Neural progenitor cell (in vitro differentiated cells): ENCODE measurements around the gene SURF2. TPM values are rescaled to one million over a fixed set of nuclear protein-coding genes. Genes with fewer than 3 reads are reported as not detected.
"Not testable (repeated sequence)": the region's sequence is repeated elsewhere in the genome, so short reads cannot be mapped to it uniquely, and the experiment has no call there.

ENCODE experiments used
- DNase-seq: peaks from one replicate; pipeline ENCODE4 v3.0.0-alpha.2; 2016; ENCODE audit warnings: low spot score
- H2AFZ ChIP-seq: fragments of 200-600 bp; sonication (generic); replicated peaks from 2 replicates; pipeline ENCODE4 v1.6.1; 2016; ENCODE audit warnings: antibody characterized with exemption
- H3F3A ChIP-seq: fragments of 200-600 bp; sonication (generic); 2 replicates; pipeline ENCODE4 v1.6.1; 2016; ENCODE audit warnings: antibody characterized with exemption, low read depth
- H3K27ac ChIP-seq: fragments of 200-600 bp; sonication (generic); 2 replicates; pipeline ENCODE4 v1.5.1; 2016; ENCODE audit warnings: mild to moderate bottlenecking
- H3K27me3 ChIP-seq: fragments of 200-600 bp; sonication (generic); 2 replicates; pipeline ENCODE4 v1.6.1; 2016; ENCODE audit warnings: mild to moderate bottlenecking, moderate library complexity
- H3K36me3 ChIP-seq: fragments of 200-600 bp; sonication (generic); 2 replicates; pipeline ENCODE4 v1.5.1; 2016
- H3K4me1 ChIP-seq: fragments of 200-600 bp; sonication (generic); 2 replicates; pipeline ENCODE4 v1.6.1; 2016; ENCODE audit warnings: mixed run types
- H3K4me2 ChIP-seq: fragments of 200-600 bp; sonication (generic); 2 replicates; pipeline ENCODE4 v1.6.1; 2016
- H3K4me3 ChIP-seq: fragments of 200-600 bp; sonication (generic); 2 replicates; pipeline ENCODE4 v1.5.1; 2016
- H3K79me2 ChIP-seq: fragments of 200-600 bp; sonication (generic); 2 replicates; pipeline ENCODE4 v1.6.1; 2016; ENCODE audit warnings: low read depth
- H3K9ac ChIP-seq: fragments of 200-600 bp; sonication (generic); 2 replicates; pipeline ENCODE4 v1.6.1; 2016
- H3K9me3 ChIP-seq: fragments of 200-600 bp; sonication (generic); 2 replicates; pipeline ENCODE4 v1.5.1; 2016; ENCODE audit warnings: low read depth
- H4K20me1 ChIP-seq: fragments of 200-600 bp; sonication (generic); 2 replicates; pipeline ENCODE4 v1.6.1; 2016; ENCODE audit warnings: low read depth
- H3K27ac Mint-ChIP-seq: 3 replicates; pipeline ENCODE4 v1.8.0; 2021; ENCODE audit warnings: mixed read lengths
- H3K27me3 Mint-ChIP-seq: 2 replicates; pipeline ENCODE4 v1.8.0; 2022; ENCODE audit warnings: low read depth, mild to moderate bottlenecking, inconsistent platforms, moderate library complexity, mixed read lengths; ENCODE audit not compliant: insufficient read depth
- H3K36me3 Mint-ChIP-seq: 3 replicates; pipeline ENCODE4 v1.8.0; 2021; ENCODE audit warnings: mixed read lengths
- H3K4me1 Mint-ChIP-seq: 3 replicates; pipeline ENCODE4 v1.8.0; 2021; ENCODE audit warnings: mixed read lengths
- H3K4me3 Mint-ChIP-seq: 3 replicates; pipeline ENCODE4 v1.8.0; 2021; ENCODE audit warnings: mild to moderate bottlenecking, moderate library complexity, mixed read lengths
- H3K9me3 Mint-ChIP-seq: 3 replicates; pipeline ENCODE4 v1.8.0; 2020; ENCODE audit warnings: mixed read lengths
- CTCF ChIP-seq: fragments of 200-600 bp; sonication (generic); IDR thresholded peaks from 2 replicates; pipeline ENCODE4 v1.5.1; 2017; ENCODE audit warnings: antibody characterized with exemption, mild to moderate bottlenecking
- EZH2 ChIP-seq: fragments of 200-600 bp; sonication (generic); IDR thresholded peaks from 2 replicates; pipeline ENCODE4 v1.6.1; 2017; ENCODE audit warnings: antibody characterized with exemption, mild to moderate bottlenecking, moderate library complexity
- EZH2phosphoT487 ChIP-seq: fragments of 200-600 bp; sonication (generic); IDR thresholded peaks from 2 replicates; pipeline ENCODE4 v1.6.1; 2017; ENCODE audit warnings: antibody characterized with exemption
- total RNA-seq: library from RNA; depleted of rRNA; stranded (reverse); fragments of >200 nt; gene quantifications from 2 replicates; pipeline ENCODE4 v1.2.3, GENCODE V29; 2015; ENCODE audit warnings: low replicate concordance

Gene SURF2
- total RNA-seq, 1 donor from 2014 or later, result 16.0 TPM

- Histone ChIP-seq H3F3A (no peaks in the 10 kb centered on the region), H3K9me3 (no peaks in the 10 kb centered on the region), H3K4me2 (no peak overlapping the region), H3K4me3 (no peak overlapping the region), H3K27ac (no peak overlapping the region), H3K4me1 (no peaks in the 10 kb centered on the region), H3K27me3 (peaks cover 2% of the 10 kb centered on the region), H3K79me2 (no peaks in the 10 kb centered on the region), H4K20me1 (no peaks in the 10 kb centered on the region), H3K36me3 (no peaks in the 10 kb centered on the region), H3K9ac (no peak overlapping the region), H2AFZ (no peak overlapping the region)
- peaks cover 2% of the 10 kb centered on the region for H3K36me3 Mint-ChIP-seq
- peaks cover 7% of the 10 kb centered on the region for H3K9me3 Mint-ChIP-seq
- TF ChIP-seq CTCF (no peak), EZH2phosphoT487 (no peak), EZH2 (no peak)
- DNase-seq, result no peak
- H3K27me3 Mint-ChIP-seq, result peaks cover 2% of the 10 kb centered on the region
- no peak overlapping the region for H3K4me3 Mint-ChIP-seq
- no peak overlapping the region for H3K27ac Mint-ChIP-seq
- H3K4me1 Mint-ChIP-seq, result peaks cover 2% of the 10 kb centered on the region
Measured at GRCh38 chr9:133389025-133389557, 32.7 kb downstream of the SURF2 start.

- H3K27ac ChIP-seq, result no peak overlapping the region
- H3K27me3 ChIP-seq, result peaks cover 6% of the 10 kb centered on the region
- no peak for DNase-seq
- H2AFZ ChIP-seq, result no peak overlapping the region
- H3K79me2 ChIP-seq, result no peaks in the 10 kb centered on the region
- H3K4me1 ChIP-seq, result no peaks in the 10 kb centered on the region
- peaks cover 2% of the 10 kb centered on the region for H3K27me3 Mint-ChIP-seq
- H3K27ac Mint-ChIP-seq, result no peak overlapping the region
- H3K9ac ChIP-seq, result no peak overlapping the region
- no peaks in the 10 kb centered on the region for H3K9me3 ChIP-seq
- no peaks in the 10 kb centered on the region for H3F3A ChIP-seq
- H3K9me3 Mint-ChIP-seq, result peaks cover 7% of the 10 kb centered on the region
- H3K4me2 ChIP-seq, result no peak overlapping the region
- peaks cover 2% of the 10 kb centered on the region for H3K36me3 Mint-ChIP-seq
- no peaks in the 10 kb centered on the region for H3K36me3 ChIP-seq
- peaks cover 2% of the 10 kb centered on the region for H3K4me1 Mint-ChIP-seq
- H4K20me1 ChIP-seq, result no peaks in the 10 kb centered on the region
- TF ChIP-seq CTCF (no peak), EZH2phosphoT487 (no peak), EZH2 (no peak)
- no peak overlapping the region for H3K4me3 ChIP-seq
- no peak overlapping the region for H3K4me3 Mint-ChIP-seq
Measured at GRCh38 chr9:133389562-133389961, 33.2 kb downstream of the SURF2 start.

GRCh38 chr9:133390713-133391112 is 34.4 kb downstream of the SURF2 start:
- no peak for TF ChIP-seq EZH2phosphoT487
- TF ChIP-seq EZH2, result no peak
- no peak for TF ChIP-seq CTCF

GRCh38 chr9:133391449-133391848 is 35.1 kb downstream of the SURF2 start:
- H2AFZ ChIP-seq, H3K79me2 ChIP-seq, H3K9me3 Mint-ChIP-seq, H3K4me3 Mint-ChIP-seq, H3F3A ChIP-seq, H3K4me1 ChIP-seq, H3K36me3 Mint-ChIP-seq, H3K4me2 ChIP-seq, H3K27me3 Mint-ChIP-seq, H3K4me1 Mint-ChIP-seq, DNase-seq, H3K9me3 ChIP-seq, H3K27ac ChIP-seq, H3K9ac ChIP-seq, H3K27me3 ChIP-seq, H3K27ac Mint-ChIP-seq, H3K36me3 ChIP-seq, H4K20me1 ChIP-seq, H3K4me3 ChIP-seq: not testable (repeated sequence)

More at GRCh38 chr9:133390713-133391112, 34.4 kb downstream of the SURF2 start:
- Histone ChIP-seq H3K4me2 (no peak overlapping the region), H3K27me3 (peaks cover 9% of the 10 kb centered on the region), H3K79me2 (no peaks in the 10 kb centered on the region), H3K9me3 (no peaks in the 10 kb centered on the region), H3F3A (no peaks in the 10 kb centered on the region), H3K9ac (no peak overlapping the region), H3K27ac (no peak overlapping the region), H3K36me3 (no peaks in the 10 kb centered on the region), H3K4me1 (no peaks in the 10 kb centered on the region), H2AFZ (no peak overlapping the region), H4K20me1 (no peaks in the 10 kb centered on the region), H3K4me3 (no peak overlapping the region)
- H3K27me3 Mint-ChIP-seq, result peaks cover 5% of the 10 kb centered on the region
- peaks cover 7% of the 10 kb centered on the region for H3K9me3 Mint-ChIP-seq
- peaks cover 2% of the 10 kb centered on the region for H3K36me3 Mint-ChIP-seq
- no peak overlapping the region for H3K4me3 Mint-ChIP-seq
- no peak overlapping the region for H3K27ac Mint-ChIP-seq
- peaks cover 7% of the 10 kb centered on the region for H3K4me1 Mint-ChIP-seq
- no peak for DNase-seq

- H3K4me1 ChIP-seq, H3K4me3 Mint-ChIP-seq, H3K9me3 Mint-ChIP-seq, H3K36me3 ChIP-seq, H2AFZ ChIP-seq, H3K4me3 ChIP-seq, H3F3A ChIP-seq, H3K36me3 Mint-ChIP-seq, H3K4me1 Mint-ChIP-seq, H3K27ac Mint-ChIP-seq, H3K27me3 Mint-ChIP-seq, H4K20me1 ChIP-seq, H3K79me2 ChIP-seq, H3K9ac ChIP-seq, DNase-seq, H3K27me3 ChIP-seq, H3K4me2 ChIP-seq, H3K9me3 ChIP-seq, H3K27ac ChIP-seq: not testable (repeated sequence)
Measured at GRCh38 chr9:133392308-133392707, 36.0 kb downstream of the SURF2 start.
